ENCODE measurements around the gene PHACTR1. TPM values are rescaled to one million over a fixed set of nuclear protein-coding genes. Genes with fewer than 3 reads are reported as not detected.

PHACTR1 gene
- total RNA-seq, 4 donors from 2014 or later, result 1.2 to 3.2 (median 1.6) TPM; not detected in 1

GRCh38 chr6:13286181-13286580 is 569.6 kb downstream of the PHACTR1 start:
- Histone ChIP-seq H3K27ac (no peak overlapping the region), H3K4me3 (no peak overlapping the region), H3K9me3 (peaks cover 7 to 9% of the 10 kb centered on the region in 2 donors), H3K4me1 (no peaks in the 10 kb centered on the region), H3K27me3 (no peaks in the 10 kb centered on the region), H3K36me3 (no peaks in the 10 kb centered on the region)
- in situ Hi-C loops (cut with MboI; ENCODE audit: low pct_ligation_motif_present in 1 of 4, low pct_unique_long_range_greater_than_20kb in 1 of 4, low sequenced_read_pairs in 3 of 4) (no loop called here), intact Hi-C loops (cut with DNase I; ENCODE audit: low total_unique reads) (loop anchor here (1.0 kb wide), 1 partner anchor 39 kb away; no protein-coding TSS in a partner anchor)
- no peak for DNase-seq
- TF ChIP-seq EP300 (IDR thresholded peaks at IDR 0.05; ENCODE audit: low read depth), result no peak
- no peak for TF ChIP-seq POLR2AphosphoS5 (IDR thresholded peaks at IDR 0.05)
- no peak for TF ChIP-seq CTCF (IDR thresholded peaks at IDR 0.05)
- no peak for TF ChIP-seq POLR2A (IDR thresholded peaks at IDR 0.05)
- 62 to 92% methylated on average over 2 to 4 of the region's 4 CpGs for WGBS, 2 donors (ENCODE audit: low coverage in 1 of 2)

GRCh38 chr6:13287104-13287503 is 570.5 kb downstream of the PHACTR1 start:
- TF ChIP-seq POLR2AphosphoS5 (IDR thresholded peaks at IDR 0.05) (no peak), POLR2A (IDR thresholded peaks at IDR 0.05) (no peak), EP300 (IDR thresholded peaks at IDR 0.05; ENCODE audit: low read depth) (no peak), CTCF (IDR thresholded peaks at IDR 0.05) (no peak)
- intact Hi-C loops (cut with DNase I; ENCODE audit: low total_unique reads), result no loop called here
- H3K36me3 ChIP-seq, result no peaks in the 10 kb centered on the region
- peaks cover 7 to 9% of the 10 kb centered on the region in 2 donors for H3K9me3 ChIP-seq
- 95 to 97% methylated on average over 5 to 7 of the region's 7 CpGs for WGBS, 2 donors (ENCODE audit: low coverage in 1 of 2)
- no peaks in the 10 kb centered on the region for H3K4me1 ChIP-seq
- H3K4me3 ChIP-seq, result no peak overlapping the region
- DNase-seq, result no peak
- no peak overlapping the region for H3K27ac ChIP-seq
- no peaks in the 10 kb centered on the region for H3K27me3 ChIP-seq
- in situ Hi-C loops (cut with MboI; ENCODE audit: low pct_ligation_motif_present in 1 of 4, low pct_unique_long_range_greater_than_20kb in 1 of 4, low sequenced_read_pairs in 3 of 4), result no loop called here

GRCh38 chr6:13288481-13288880 is 571.9 kb downstream of the PHACTR1 start:
- no peaks in the 10 kb centered on the region for H3K36me3 ChIP-seq
- WGBS, 2 donors (ENCODE audit: low coverage in 1 of 2), result 80 to 96% methylated on average over 4 to 9 of the region's 9 CpGs
- DNase-seq, result no peak

DNA sequence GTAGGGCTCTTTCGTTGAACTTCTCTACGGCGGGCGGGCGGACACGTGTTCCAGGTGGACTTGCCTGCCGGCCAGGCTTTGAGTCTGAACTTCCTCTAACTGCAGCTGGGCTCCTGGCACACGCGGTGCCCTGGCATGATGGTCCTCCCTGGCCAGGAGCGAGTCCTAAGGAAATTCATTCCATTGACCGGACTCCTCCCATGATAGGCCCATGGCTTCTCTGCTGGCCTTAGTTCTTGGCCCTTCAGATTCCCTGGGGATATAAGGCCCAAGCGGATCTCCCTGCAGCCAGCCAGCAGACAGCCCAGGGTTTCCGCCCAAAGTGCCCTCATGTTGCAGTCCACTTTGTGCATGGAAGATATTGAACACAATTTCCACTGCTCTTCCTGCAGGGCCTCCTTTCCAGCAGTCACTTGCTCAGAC is 572.4 kb downstream of the PHACTR1 start:
- Histone ChIP-seq H3K9me3 (peaks cover 7 to 9% of the 10 kb centered on the region in 2 donors), H3K27me3 (no peaks in the 10 kb centered on the region), H3K4me3 (no peak overlapping the region), H3K36me3 (peaks cover 0 to 3% (median 0%) of the 10 kb centered on the region in 4 donors), H3K27ac (no peak overlapping the region), H3K4me1 (no peaks in the 10 kb centered on the region)
- no peak for DNase-seq
- intact Hi-C loops (cut with DNase I; ENCODE audit: low total_unique reads), result no loop called here
- 80 to 89% methylated on average over 1 to 13 of the region's 13 CpGs for WGBS, 2 donors (ENCODE audit: low coverage in 1 of 2)
- TF ChIP-seq POLR2AphosphoS5 (IDR thresholded peaks at IDR 0.05) (no peak), EP300 (IDR thresholded peaks at IDR 0.05; ENCODE audit: low read depth) (no peak), CTCF (IDR thresholded peaks at IDR 0.05) (no peak), POLR2A (IDR thresholded peaks at IDR 0.05) (no peak)
- in situ Hi-C loops (cut with MboI; ENCODE audit: low pct_ligation_motif_present in 1 of 4, low pct_unique_long_range_greater_than_20kb in 1 of 4, low sequenced_read_pairs in 3 of 4), result no loop called here

More at GRCh38 chr6:13288481-13288880, 571.9 kb downstream of the PHACTR1 start:
- in situ Hi-C loops (cut with MboI; ENCODE audit: low pct_ligation_motif_present in 1 of 4, low pct_unique_long_range_greater_than_20kb in 1 of 4, low sequenced_read_pairs in 3 of 4), result no loop called here
- no peak overlapping the region for H3K27ac ChIP-seq
- intact Hi-C loops (cut with DNase I; ENCODE audit: low total_unique reads), result no loop called here
- TF ChIP-seq POLR2AphosphoS5 (IDR thresholded peaks at IDR 0.05), result no peak
- no peak for TF ChIP-seq EP300 (IDR thresholded peaks at IDR 0.05; ENCODE audit: low read depth)
- H3K27me3 ChIP-seq, result no peaks in the 10 kb centered on the region
- H3K9me3 ChIP-seq, result peaks cover 7 to 9% of the 10 kb centered on the region in 2 donors
- H3K4me1 ChIP-seq, result no peaks in the 10 kb centered on the region
- H3K4me3 ChIP-seq, result no peak overlapping the region
